Fibroblast of lung (primary cell): Measurements from ENCODE around the gene IL34. TPM values are rescaled to one million over a fixed set of nuclear protein-coding genes. Genes with fewer than 3 reads are reported as not detected.

Experiments
- DNase-seq, 2 donors: peaks; one replicate each; pipeline versions ENCODE4 v3.0.0 to v3.0.0-alpha.2; 2010; ENCODE audit warnings: low read depth in 2 of 2
- H2AFZ ChIP-seq: 2 replicates; pipeline ENCODE4 v1.5.1; 2012; ENCODE audit warnings: low read length, control low read depth, inconsistent platforms
- H3K27ac ChIP-seq: 2 replicates; pipeline ENCODE4 v1.5.1; 2011; ENCODE audit warnings: low read length, control low read depth; ENCODE audit not compliant: insufficient read depth
- H3K27me3 ChIP-seq: 2 replicates; pipeline ENCODE4 v1.5.1; 2011; ENCODE audit warnings: mild to moderate bottlenecking, low read length; ENCODE audit not compliant: control insufficient read depth, insufficient read depth
- H3K36me3 ChIP-seq: 2 replicates; pipeline ENCODE4 v1.5.1; 2011; ENCODE audit warnings: low read length; ENCODE audit not compliant: control insufficient read depth, insufficient read depth
- H3K4me1 ChIP-seq: 2 replicates; pipeline ENCODE4 v1.5.1; 2011; ENCODE audit warnings: low read length; ENCODE audit not compliant: control insufficient read depth, insufficient read depth; ENCODE audit errors: extremely low read depth
- H3K4me2 ChIP-seq: 2 replicates; pipeline ENCODE4 v1.5.1; 2011; ENCODE audit warnings: low read length, control low read depth; ENCODE audit not compliant: insufficient read depth; ENCODE audit errors: extremely low read depth
- H3K4me3 ChIP-seq, 4 experiments: fragments of 200-600 bp in 1 of 4; sonication (generic) in 1 of 4; replicated peaks in 1 of 4; 2 replicates each; pipeline ENCODE4 v1.5.1; 2011 to 2016; ENCODE audit warnings: low read length in 4 of 4, low read depth in 3 of 4, mild to moderate bottlenecking in 3 of 4, control low read depth in 2 of 4, inconsistent platforms in 1 of 4, mixed read lengths in 1 of 4; ENCODE audit not compliant: insufficient read depth in 1 of 4; ENCODE audit errors: control extremely low read depth in 1 of 4
- H3K79me2 ChIP-seq: 2 replicates; pipeline ENCODE4 v1.5.1; 2012; ENCODE audit warnings: mild to moderate bottlenecking, low read length, inconsistent platforms; ENCODE audit not compliant: control insufficient read depth, insufficient read depth
- H3K9ac ChIP-seq: 2 replicates; pipeline ENCODE4 v1.5.1; 2011; ENCODE audit warnings: mild to moderate bottlenecking, low read length, control low read depth; ENCODE audit not compliant: insufficient read depth
- H3K9me3 ChIP-seq: 2 replicates; pipeline ENCODE4 v1.5.1; 2012; ENCODE audit warnings: low read depth, low read length; ENCODE audit not compliant: control insufficient read depth, insufficient read depth
- H4K20me1 ChIP-seq: 2 replicates; pipeline ENCODE4 v1.5.1; 2011; ENCODE audit warnings: low read length; ENCODE audit not compliant: control insufficient read depth, insufficient read depth; ENCODE audit errors: extremely low read depth
- EZH2 ChIP-seq: IDR thresholded peaks from 2 replicates; pipeline ENCODE4 v1.5.1; 2012; ENCODE audit warnings: low read length, control low read depth, mild to moderate bottlenecking; ENCODE audit errors: missing control alignments
- polyA plus RNA-seq, 2 donors: library from polyadenylated mRNA; depleted of rRNA in 1 of 2; stranded (reverse) in 1 of 2; unstranded in 1 of 2; fragments of >200 nt; gene quantifications; 2 replicates each; pipeline ENCODE4 v1.2.1, GENCODE V29; 2011 to 2012; ENCODE audit warnings: missing spikeins in 1 of 2
- total RNA-seq: library from RNA; depleted of rRNA; stranded (reverse); fragments of >200 nt; gene quantifications from 2 replicates; pipeline ENCODE4 v1.2.1, GENCODE V29; 2014
- TF ChIP-seq, protein P1 (sequence below), 2 donors: IDR thresholded peaks in 1 of 2; conservative IDR thresholded peaks in 1 of 2; 1 replicate in 1 of 2; 2 replicates in 1 of 2; pipeline ENCODE4 v1.5.1; 2011 to 2012; ENCODE audit warnings: low read length in 2 of 2, control low read depth in 1 of 2, inconsistent platforms in 1 of 2, low read depth in 1 of 2, mild to moderate bottlenecking in 1 of 2

IL34 gene
- total and polyA plus RNA-seq, 2 donors (not counting 1 experiment from before 2014, with no cell fraction given) = 0.45 to 5.4 TPM

- Histone ChIP-seq H3K9ac (peak overlapping the region; percentile 62), H3K9me3 (no peaks in the 10 kb centered on the region), H3K79me2 (peaks cover 82% of the 10 kb centered on the region), H3K27ac (peak overlapping the region; percentile 78), H3K4me3 (peak overlapping the region in 3 of 4 experiments; percentile 21 to 96 (median 27)), H3K4me2 (peak overlapping the region; percentile 96), H3K27me3 (no peaks in the 10 kb centered on the region), H4K20me1 (no peaks in the 10 kb centered on the region), H3K36me3 (peaks cover 43% of the 10 kb centered on the region), H2AFZ (no peak overlapping the region), H3K4me1 (peaks cover 35% of the 10 kb centered on the region)
- DNase-seq = no peak
- TF ChIP-seq, protein P1, sequence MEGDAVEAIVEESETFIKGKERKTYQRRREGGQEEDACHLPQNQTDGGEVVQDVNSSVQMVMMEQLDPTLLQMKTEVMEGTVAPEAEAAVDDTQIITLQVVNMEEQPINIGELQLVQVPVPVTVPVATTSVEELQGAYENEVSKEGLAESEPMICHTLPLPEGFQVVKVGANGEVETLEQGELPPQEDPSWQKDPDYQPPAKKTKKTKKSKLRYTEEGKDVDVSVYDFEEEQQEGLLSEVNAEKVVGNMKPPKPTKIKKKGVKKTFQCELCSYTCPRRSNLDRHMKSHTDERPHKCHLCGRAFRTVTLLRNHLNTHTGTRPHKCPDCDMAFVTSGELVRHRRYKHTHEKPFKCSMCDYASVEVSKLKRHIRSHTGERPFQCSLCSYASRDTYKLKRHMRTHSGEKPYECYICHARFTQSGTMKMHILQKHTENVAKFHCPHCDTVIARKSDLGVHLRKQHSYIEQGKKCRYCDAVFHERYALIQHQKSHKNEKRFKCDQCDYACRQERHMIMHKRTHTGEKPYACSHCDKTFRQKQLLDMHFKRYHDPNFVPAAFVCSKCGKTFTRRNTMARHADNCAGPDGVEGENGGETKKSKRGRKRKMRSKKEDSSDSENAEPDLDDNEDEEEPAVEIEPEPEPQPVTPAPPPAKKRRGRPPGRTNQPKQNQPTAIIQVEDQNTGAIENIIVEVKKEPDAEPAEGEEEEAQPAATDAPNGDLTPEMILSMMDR (conservative IDR thresholded peaks at IDR 0.05 in 1 of 2, IDR thresholded peaks at IDR 0.05 in 1 of 2; ENCODE audit: low read depth in 1 of 2, low read length in 2 of 2) = no peak
- TF ChIP-seq EZH2 = no peak
Observed at GRCh38 chr16:70681382-70682238, 35.3 kb downstream of the IL34 start.

DNA sequence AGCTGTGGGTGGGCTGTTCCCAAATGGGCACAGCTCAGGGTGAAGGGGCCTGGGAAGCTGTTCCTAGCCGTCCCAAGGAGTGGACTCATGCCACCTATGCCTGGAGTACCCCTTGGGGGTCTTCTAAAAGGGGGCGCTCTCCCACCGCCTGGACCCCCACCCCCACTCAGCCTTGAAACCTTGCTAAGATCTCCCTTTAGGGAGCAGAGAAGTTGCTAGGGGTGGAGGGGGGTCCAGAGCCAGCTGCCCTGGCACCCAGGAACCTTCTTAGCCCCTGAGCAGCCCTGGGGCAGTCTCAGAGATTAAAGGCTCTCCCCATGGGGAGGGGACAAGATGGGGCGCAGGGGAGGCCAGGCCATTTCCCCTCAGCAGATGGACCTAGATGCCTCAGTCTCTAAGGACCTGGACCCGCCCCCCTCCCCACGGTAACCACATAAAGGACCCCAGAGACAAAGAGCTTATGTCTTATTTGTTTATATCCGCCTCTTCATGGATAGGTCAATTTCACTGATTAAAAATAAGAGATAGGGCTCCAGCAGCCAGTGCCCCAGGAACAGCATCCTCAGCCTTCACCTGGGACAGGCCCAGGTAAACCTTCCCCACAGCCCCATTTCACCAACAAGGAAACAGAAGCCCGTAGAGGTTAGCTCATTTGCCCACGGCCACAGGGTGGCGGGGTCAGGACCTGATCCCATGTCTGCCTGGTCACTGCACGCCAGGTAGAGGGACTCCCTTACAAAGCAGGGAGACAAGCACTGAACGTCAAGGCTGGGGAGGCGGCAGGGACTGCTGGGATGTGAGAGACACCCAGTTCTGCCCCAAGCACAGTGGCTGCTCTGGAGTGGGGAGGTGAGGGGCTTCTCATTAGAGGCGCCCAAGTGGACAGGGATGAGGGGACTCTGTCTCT lies 36.1 kb downstream of the IL34 start:
- Histone ChIP-seq H3K4me1 (peaks cover 42% of the 10 kb centered on the region), H3K27me3 (no peaks in the 10 kb centered on the region), H3K27ac (peak overlapping the region; percentile 78), H3K4me2 (peak overlapping the region; percentile 96), H4K20me1 (no peaks in the 10 kb centered on the region), H3K4me3 (peak overlapping the region; percentile 1 to 96 (median 82)), H3K9me3 (no peaks in the 10 kb centered on the region), H3K36me3 (peaks cover 36% of the 10 kb centered on the region), H3K79me2 (peaks cover 77% of the 10 kb centered on the region), H2AFZ (no peak overlapping the region), H3K9ac (peak overlapping the region; percentile 96)
- TF ChIP-seq EZH2 = no peak
- TF ChIP-seq, protein P1 (conservative IDR thresholded peaks at IDR 0.05 in 1 of 2, IDR thresholded peaks at IDR 0.05 in 1 of 2; ENCODE audit: low read depth in 1 of 2, low read length in 2 of 2) = no peak
- no peak for DNase-seq
